SK-N-SH treated with all-trans-retinoic acid at 6 μM for 48 hours (cell line): ENCODE measurements around the gene AKAP6.

Experiments
- ARNTL ChIP-seq: fragments of 450-650 bp; formaldehyde crosslinking; IDR thresholded peaks from 2 replicates; pipeline ENCODE4 v1.5.0; 2020; ENCODE audit warnings: low read depth, mild to moderate bottlenecking, moderate library complexity, borderline replicate concordance
- ESRRG ChIP-seq: fragments of 250-450 bp; sonication (Bioruptor Pico); IDR thresholded peaks from 2 replicates; pipeline ENCODE4 v1.6.1; 2021; ENCODE audit warnings: mild to moderate bottlenecking
- GLIS3 ChIP-seq: fragments of 250-450 bp; sonication (Bioruptor Pico); IDR thresholded peaks from 2 replicates; pipeline ENCODE4 v1.5.0; 2020; ENCODE audit warnings: mild to moderate bottlenecking, moderate library complexity
- OSR1 ChIP-seq: fragments of 250-450 bp; sonication (Bioruptor Pico); IDR thresholded peaks from 2 replicates; pipeline ENCODE4 v1.8.0; 2022; ENCODE audit warnings: moderate library complexity, mild to moderate bottlenecking, inconsistent platforms
- RARB ChIP-seq: fragments of 250-450 bp; sonication (Bioruptor Pico); IDR thresholded peaks from 2 replicates; pipeline ENCODE4 v1.8.0; 2021; ENCODE audit warnings: mild to moderate bottlenecking, moderate library complexity
- TCF4 ChIP-seq: fragments of 250-450 bp; sonication (Bioruptor Pico); IDR thresholded peaks from 2 replicates; pipeline ENCODE4 v1.8.0; 2021; ENCODE audit warnings: mild to moderate bottlenecking, moderate library complexity, borderline replicate concordance
- TOX ChIP-seq: fragments of 250-450 bp; sonication (Bioruptor Pico); IDR thresholded peaks from 2 replicates; pipeline ENCODE4 v1.8.0; 2021; ENCODE audit warnings: mild to moderate bottlenecking, moderate library complexity, borderline replicate concordance
- ZFP3 ChIP-seq: fragments of 250-450 bp; sonication (Bioruptor Pico); IDR thresholded peaks from 2 replicates; pipeline ENCODE4 v1.5.0; 2020; ENCODE audit warnings: mild to moderate bottlenecking, moderate library complexity
- ZFP30 ChIP-seq: fragments of 450-650 bp; formaldehyde crosslinking; IDR thresholded peaks from 2 replicates; pipeline ENCODE4 v1.5.0; 2022; ENCODE audit warnings: mild to moderate bottlenecking, moderate library complexity
- ZNF8 ChIP-seq: fragments of 450-650 bp; formaldehyde crosslinking; IDR thresholded peaks from 2 replicates; pipeline ENCODE4 v1.5.0; 2020; ENCODE audit warnings: mild to moderate bottlenecking, moderate library complexity
- TF ChIP-seq, protein P1 (sequence below): fragments of 250-450 bp; sonication (Bioruptor Pico); IDR thresholded peaks from 2 replicates; pipeline ENCODE4 v1.8.0; 2020; ENCODE audit warnings: mild to moderate bottlenecking, moderate library complexity, borderline replicate concordance
- TF ChIP-seq, protein P2 (sequence below): fragments of 250-450 bp; sonication (Bioruptor Pico); IDR thresholded peaks from 2 replicates; pipeline ENCODE4 v1.5.1; 2021; ENCODE audit warnings: mild to moderate bottlenecking, moderate library complexity

DNA sequence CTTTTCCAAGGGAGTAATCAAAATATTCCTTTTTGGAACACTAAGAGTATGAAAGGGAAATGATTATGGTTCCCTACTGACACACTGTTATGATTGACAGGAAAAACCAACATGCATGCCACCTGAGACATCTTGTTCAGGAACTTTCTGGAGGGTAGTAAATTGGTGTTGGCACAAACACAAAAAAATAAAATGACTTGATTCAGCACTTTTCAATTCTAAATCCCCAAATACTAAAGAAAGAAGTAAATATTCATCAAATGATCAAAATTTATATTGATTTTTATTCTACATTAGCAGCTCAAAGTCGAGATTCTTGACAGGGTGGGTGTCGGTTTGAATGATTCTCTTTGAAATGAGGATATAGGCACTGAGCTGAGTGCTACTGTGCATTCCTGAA, 338.2 kb downstream of the AKAP6 start:
- TF ChIP-seq ZNF8 (CRISPR knock-in tag) (no peak), OSR1 (no peak), ZFP3 (CRISPR knock-in tag) (no peak), ARNTL (CRISPR knock-in tag) (no peak), ESRRG (CRISPR knock-in tag) (no peak), RARB (CRISPR knock-in tag) (no peak), GLIS3 (CRISPR knock-in tag) (no peak), ZFP30 (CRISPR knock-in tag) (no peak), TCF4 (CRISPR knock-in tag) (no peak), TOX (CRISPR knock-in tag) (no peak)
- TF ChIP-seq, protein P1, sequence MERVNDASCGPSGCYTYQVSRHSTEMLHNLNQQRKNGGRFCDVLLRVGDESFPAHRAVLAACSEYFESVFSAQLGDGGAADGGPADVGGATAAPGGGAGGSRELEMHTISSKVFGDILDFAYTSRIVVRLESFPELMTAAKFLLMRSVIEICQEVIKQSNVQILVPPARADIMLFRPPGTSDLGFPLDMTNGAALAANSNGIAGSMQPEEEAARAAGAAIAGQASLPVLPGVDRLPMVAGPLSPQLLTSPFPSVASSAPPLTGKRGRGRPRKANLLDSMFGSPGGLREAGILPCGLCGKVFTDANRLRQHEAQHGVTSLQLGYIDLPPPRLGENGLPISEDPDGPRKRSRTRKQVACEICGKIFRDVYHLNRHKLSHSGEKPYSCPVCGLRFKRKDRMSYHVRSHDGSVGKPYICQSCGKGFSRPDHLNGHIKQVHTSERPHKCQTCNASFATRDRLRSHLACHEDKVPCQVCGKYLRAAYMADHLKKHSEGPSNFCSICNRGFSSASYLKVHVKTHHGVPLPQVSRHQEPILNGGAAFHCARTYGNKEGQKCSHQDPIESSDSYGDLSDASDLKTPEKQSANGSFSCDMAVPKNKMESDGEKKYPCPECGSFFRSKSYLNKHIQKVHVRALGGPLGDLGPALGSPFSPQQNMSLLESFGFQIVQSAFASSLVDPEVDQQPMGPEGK = no peak
- TF ChIP-seq, protein P2, sequence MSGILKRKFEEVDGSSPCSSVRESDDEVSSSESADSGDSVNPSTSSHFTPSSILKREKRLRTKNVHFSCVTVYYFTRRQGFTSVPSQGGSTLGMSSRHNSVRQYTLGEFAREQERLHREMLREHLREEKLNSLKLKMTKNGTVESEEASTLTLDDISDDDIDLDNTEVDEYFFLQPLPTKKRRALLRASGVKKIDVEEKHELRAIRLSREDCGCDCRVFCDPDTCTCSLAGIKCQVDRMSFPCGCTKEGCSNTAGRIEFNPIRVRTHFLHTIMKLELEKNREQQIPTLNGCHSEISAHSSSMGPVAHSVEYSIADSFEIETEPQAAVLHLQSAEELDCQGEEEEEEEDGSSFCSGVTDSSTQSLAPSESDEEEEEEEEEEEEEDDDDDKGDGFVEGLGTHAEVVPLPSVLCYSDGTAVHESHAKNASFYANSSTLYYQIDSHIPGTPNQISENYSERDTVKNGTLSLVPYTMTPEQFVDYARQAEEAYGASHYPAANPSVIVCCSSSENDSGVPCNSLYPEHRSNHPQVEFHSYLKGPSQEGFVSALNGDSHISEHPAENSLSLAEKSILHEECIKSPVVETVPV = no peak
